ENCODE measurements around the gene STYX. TPM values are rescaled to one million over a fixed set of nuclear protein-coding genes. Genes with fewer than 3 reads are reported as not detected.

STYX gene
- total and polyA plus RNA-seq, 7 donors = 6.3 to 24.7 (median 18.6) TPM

GRCh38 chr14:52730709-52731111, 744 bp downstream of the STYX start:
- peak overlapping the region; percentile 71 to 97 (median 78) for H3K4me3 ChIP-seq
- H3K27me3 ChIP-seq = no peaks in the 10 kb centered on the region
- TF ChIP-seq EP300 (IDR thresholded peaks at IDR 0.05) (no peak), CTCF (IDR thresholded peaks at IDR 0.05) (no peak), POLR2AphosphoS5 (IDR thresholded peaks at IDR 0.05) (no peak), POLR2A (IDR thresholded peaks at IDR 0.05) (no peak)
- H3K4me1 ChIP-seq = peaks cover 0 to 11% (median 8%) of the 10 kb centered on the region in 4 donors
- WGBS, 2 donors = 1 to 2% methylated on average over 11 of the region's 11 CpGs
- no peaks in the 10 kb centered on the region for H3K9me3 ChIP-seq
- peak overlapping the region; percentile 86 to 94 (median 88) for H3K27ac ChIP-seq
- DNase-seq = no peak
- intact Hi-C loops (cut with DNase I) = loop anchor here (5.0 kb wide), 1 partner anchor 62 kb away; the partner anchor contains the start of gene GNPNAT1
- H3K36me3 ChIP-seq = peaks cover 1 to 30% (median 8%) of the 10 kb centered on the region in 4 donors

- Histone ChIP-seq H3K27ac (no peak overlapping the region), H3K36me3 (peaks cover 0 to under 1% (median 0%) of the 10 kb centered on the region in 4 donors), H3K4me1 (peaks cover 0 to 11% (median 8%) of the 10 kb centered on the region in 4 donors), H3K27me3 (no peaks in the 10 kb centered on the region), H3K9me3 (no peaks in the 10 kb centered on the region), H3K4me3 (no peak overlapping the region)
- 97 to 98% methylated on average over 9 of the region's 9 CpGs for WGBS, 2 donors
- TF ChIP-seq EP300 (IDR thresholded peaks at IDR 0.05) (no peak), CTCF (IDR thresholded peaks at IDR 0.05) (no peak), POLR2A (IDR thresholded peaks at IDR 0.05) (no peak), POLR2AphosphoS5 (IDR thresholded peaks at IDR 0.05) (no peak)
- no peak for DNase-seq
- intact Hi-C loops (cut with DNase I) = loop anchor here (5.0 kb wide), 1 partner anchor 58 kb away; the partner anchor contains the start of gene GNPNAT1
Measured at GRCh38 chr14:52733824-52734223, 3.9 kb downstream of the STYX start.

GRCh38 chr14:52735921-52736489, 6.0 kb downstream of the STYX start:
- no peak for DNase-seq
- intact Hi-C loops (cut with DNase I) = no loop called here
- no peak overlapping the region for H3K4me3 ChIP-seq
- H3K27ac ChIP-seq = no peak overlapping the region
- 47 to 58% methylated on average over 1 of the region's 1 CpG for whole genome bisulfite sequencing, 2 donors
- no peaks in the 10 kb centered on the region for H3K36me3 ChIP-seq
- H3K4me1 ChIP-seq = peaks cover 0 to 6% (median 5%) of the 10 kb centered on the region in 4 donors
- no peaks in the 10 kb centered on the region for H3K9me3 ChIP-seq
- no peaks in the 10 kb centered on the region for H3K27me3 ChIP-seq
- TF ChIP-seq EP300 (IDR thresholded peaks at IDR 0.05) (no peak), CTCF (IDR thresholded peaks at IDR 0.05) (no peak), POLR2A (IDR thresholded peaks at IDR 0.05) (no peak), POLR2AphosphoS5 (IDR thresholded peaks at IDR 0.05) (no peak)

- TF ChIP-seq EP300 (IDR thresholded peaks at IDR 0.05) (no peak), POLR2AphosphoS5 (IDR thresholded peaks at IDR 0.05) (no peak), CTCF (IDR thresholded peaks at IDR 0.05) (no peak)
- H3K27me3 ChIP-seq = no peaks in the 10 kb centered on the region
- no peak for DNase-seq
- no peaks in the 10 kb centered on the region for H3K9me3 ChIP-seq
- no peak overlapping the region for H3K4me3 ChIP-seq
- H3K4me1 ChIP-seq = no peaks in the 10 kb centered on the region
- H3K36me3 ChIP-seq = no peaks in the 10 kb centered on the region
- intact Hi-C loops (cut with DNase I) = no loop called here
- H3K27ac ChIP-seq = no peak overlapping the region
Measured at GRCh38 chr14:52738409-52738808, 8.4 kb downstream of the STYX start.

- Histone ChIP-seq H3K27me3 (no peaks in the 10 kb centered on the region), H3K4me3 (no peak overlapping the region), H3K9me3 (no peaks in the 10 kb centered on the region), H3K27ac (no peak overlapping the region), H3K36me3 (peaks cover 0 to 5% (median 0%) of the 10 kb centered on the region in 4 donors), H3K4me1 (no peaks in the 10 kb centered on the region)
- TF ChIP-seq POLR2A (IDR thresholded peaks at IDR 0.05) (no peak), CTCF (IDR thresholded peaks at IDR 0.05) (no peak)
- WGBS, 2 donors = 91 to 97% methylated on average over 1 of the region's 1 CpG
- DNase-seq = no peak
- intact Hi-C loops (cut with DNase I) = no loop called here
Measured at GRCh38 chr14:52740751-52741150, 10.8 kb downstream of the STYX start.
